Activated T-helper 17 cell treated with anti-CD3 and anti-CD28 coated beads, Interleukin-2, amount 50 U/mL, for 72 hours (primary cell): ENCODE data around the gene IMMP2L. TPM values are rescaled to one million over a fixed set of nuclear protein-coding genes. Genes with fewer than 3 reads are reported as not detected.

ENCODE experiments used
- ATAC-seq: fragments of 150-1000 bp; cut with Tn5 transposase; replicated peaks from 2 replicates; pipeline ENCODE4 v1.10.0; 2021; ENCODE audit warnings: mild to moderate bottlenecking, moderate library complexity
- H3K27ac Mint-ChIP-seq: one replicate; pipeline ENCODE4 v1.8.0; 2022; ENCODE audit warnings: mixed read lengths
- H3K27me3 Mint-ChIP-seq: one replicate; pipeline ENCODE4 v1.8.0; 2022; ENCODE audit warnings: mixed read lengths
- H3K36me3 Mint-ChIP-seq: one replicate; pipeline ENCODE4 v1.8.0; 2022; ENCODE audit warnings: low read depth, mild to moderate bottlenecking, mixed read lengths
- H3K4me1 Mint-ChIP-seq: one replicate; pipeline ENCODE4 v1.8.0; 2022; ENCODE audit warnings: mixed read lengths
- H3K4me3 Mint-ChIP-seq: one replicate; pipeline ENCODE4 v1.8.0; 2022; ENCODE audit warnings: mild to moderate bottlenecking, mixed read lengths
- H3K9me3 Mint-ChIP-seq: one replicate; pipeline ENCODE4 v1.8.0; 2022; ENCODE audit warnings: mixed read lengths
- total RNA-seq, 2 donors: library from RNA; stranded (reverse); gene quantifications; one replicate each; pipeline ENCODE4 v1.2.3, GENCODE V29; 2022

IMMP2L gene
- total RNA-seq, 2 donors from 2014 or later = 9.5 to 27.6 TPM

DNA sequence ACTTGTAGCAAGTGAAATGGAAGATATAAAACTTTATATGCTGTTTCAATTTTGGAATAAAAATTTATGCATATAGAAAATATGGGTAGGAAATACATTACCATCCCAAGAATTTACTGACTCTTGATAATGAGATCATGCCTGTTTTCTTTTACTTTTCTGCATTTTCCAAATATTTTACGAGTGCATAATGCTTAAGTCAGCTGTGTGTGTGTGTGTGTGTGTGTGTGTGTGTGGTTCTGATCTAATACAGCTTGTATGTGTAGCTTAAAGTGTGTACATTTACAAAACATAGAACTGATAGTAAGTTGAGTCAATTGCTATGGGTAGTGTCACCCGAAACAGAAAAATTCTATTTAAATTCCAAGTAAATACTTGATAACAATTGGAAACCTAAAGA, 787.2 kb downstream of the IMMP2L start:
- no peak overlapping the region for H3K4me3 Mint-ChIP-seq
- ATAC-seq = no peak
- peaks cover 6% of the 10 kb centered on the region for H3K9me3 Mint-ChIP-seq
- no peaks in the 10 kb centered on the region for H3K27me3 Mint-ChIP-seq
- H3K4me1 Mint-ChIP-seq = peaks cover 5% of the 10 kb centered on the region
- no peaks in the 10 kb centered on the region for H3K36me3 Mint-ChIP-seq
- no peak overlapping the region for H3K27ac Mint-ChIP-seq

- Mint-ChIP-seq H3K9me3 (peaks cover 6% of the 10 kb centered on the region), H3K4me3 (no peak overlapping the region), H3K27ac (no peak overlapping the region), H3K27me3 (no peaks in the 10 kb centered on the region), H3K4me1 (peaks cover 5% of the 10 kb centered on the region), H3K36me3 (no peaks in the 10 kb centered on the region)
- ATAC-seq = no peak
Observed at GRCh38 chr7:110774071-110774470, 788.2 kb downstream of the IMMP2L start.

GRCh38 chr7:110772615-110773014, 789.7 kb downstream of the IMMP2L start:
- peaks cover 5% of the 10 kb centered on the region for H3K4me1 Mint-ChIP-seq

GRCh38 chr7:110771717-110772116, 790.6 kb downstream of the IMMP2L start:
- Mint-ChIP-seq H3K4me1 (peaks cover 5% of the 10 kb centered on the region), H3K36me3 (no peaks in the 10 kb centered on the region), H3K27me3 (no peaks in the 10 kb centered on the region), H3K27ac (no peak overlapping the region), H3K9me3 (peaks cover 6% of the 10 kb centered on the region), H3K4me3 (no peak overlapping the region)
- peak; percentile 43 for ATAC-seq

More at GRCh38 chr7:110772615-110773014, 789.7 kb downstream of the IMMP2L start:
- ATAC-seq = no peak
- peaks cover 6% of the 10 kb centered on the region for H3K9me3 Mint-ChIP-seq
- H3K27me3 Mint-ChIP-seq = no peaks in the 10 kb centered on the region
- H3K4me3 Mint-ChIP-seq = no peak overlapping the region
- H3K27ac Mint-ChIP-seq = no peak overlapping the region
- no peaks in the 10 kb centered on the region for H3K36me3 Mint-ChIP-seq

DNA sequence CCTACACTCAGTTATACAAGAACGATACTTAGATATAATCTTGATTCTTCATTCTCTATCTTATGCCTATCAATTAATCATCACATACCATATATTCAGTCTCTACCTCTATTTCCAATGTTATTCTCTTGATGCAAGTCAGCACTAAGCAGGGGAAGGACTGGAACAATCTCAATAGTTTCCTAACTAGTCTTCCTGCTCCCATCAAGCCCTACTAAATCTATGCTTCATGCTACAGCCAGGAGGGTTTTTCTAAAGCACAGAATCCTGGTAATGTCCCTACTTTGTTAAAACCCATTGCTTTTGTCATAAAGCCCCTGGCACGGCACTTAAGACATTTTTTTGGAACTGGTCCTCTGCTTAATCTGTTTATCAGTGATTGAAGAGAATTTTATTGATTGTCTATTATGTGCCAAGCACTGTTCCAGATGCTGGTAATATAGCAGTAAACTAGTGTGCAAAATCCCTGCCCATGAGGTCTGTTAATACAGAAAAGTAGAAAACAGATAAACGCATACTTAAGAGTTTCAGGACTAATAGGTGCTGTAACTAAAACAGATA, 794.7 kb downstream of the IMMP2L start:
- H3K4me3 Mint-ChIP-seq = no peak overlapping the region
- H3K27ac Mint-ChIP-seq = no peak overlapping the region
- ATAC-seq = no peak
- peaks cover 6% of the 10 kb centered on the region for H3K9me3 Mint-ChIP-seq
- H3K27me3 Mint-ChIP-seq = no peaks in the 10 kb centered on the region
- peaks cover 5% of the 10 kb centered on the region for H3K4me1 Mint-ChIP-seq
- no peaks in the 10 kb centered on the region for H3K36me3 Mint-ChIP-seq

- Mint-ChIP-seq H3K4me3 (no peak overlapping the region), H3K36me3 (no peaks in the 10 kb centered on the region), H3K27ac (no peak overlapping the region), H3K27me3 (no peaks in the 10 kb centered on the region), H3K9me3 (peaks cover 6% of the 10 kb centered on the region), H3K4me1 (peaks cover 5% of the 10 kb centered on the region)
- no peak for ATAC-seq
Observed at GRCh38 chr7:110766864-110767263, 795.4 kb downstream of the IMMP2L start.

- H3K4me3 Mint-ChIP-seq = no peak overlapping the region
- no peaks in the 10 kb centered on the region for H3K36me3 Mint-ChIP-seq
- no peaks in the 10 kb centered on the region for H3K4me1 Mint-ChIP-seq
- no peak overlapping the region for H3K27ac Mint-ChIP-seq
- H3K27me3 Mint-ChIP-seq = no peaks in the 10 kb centered on the region
- no peak for ATAC-seq
- H3K9me3 Mint-ChIP-seq = no peaks in the 10 kb centered on the region
Observed at GRCh38 chr7:110764852-110765251, 797.4 kb downstream of the IMMP2L start.

DNA sequence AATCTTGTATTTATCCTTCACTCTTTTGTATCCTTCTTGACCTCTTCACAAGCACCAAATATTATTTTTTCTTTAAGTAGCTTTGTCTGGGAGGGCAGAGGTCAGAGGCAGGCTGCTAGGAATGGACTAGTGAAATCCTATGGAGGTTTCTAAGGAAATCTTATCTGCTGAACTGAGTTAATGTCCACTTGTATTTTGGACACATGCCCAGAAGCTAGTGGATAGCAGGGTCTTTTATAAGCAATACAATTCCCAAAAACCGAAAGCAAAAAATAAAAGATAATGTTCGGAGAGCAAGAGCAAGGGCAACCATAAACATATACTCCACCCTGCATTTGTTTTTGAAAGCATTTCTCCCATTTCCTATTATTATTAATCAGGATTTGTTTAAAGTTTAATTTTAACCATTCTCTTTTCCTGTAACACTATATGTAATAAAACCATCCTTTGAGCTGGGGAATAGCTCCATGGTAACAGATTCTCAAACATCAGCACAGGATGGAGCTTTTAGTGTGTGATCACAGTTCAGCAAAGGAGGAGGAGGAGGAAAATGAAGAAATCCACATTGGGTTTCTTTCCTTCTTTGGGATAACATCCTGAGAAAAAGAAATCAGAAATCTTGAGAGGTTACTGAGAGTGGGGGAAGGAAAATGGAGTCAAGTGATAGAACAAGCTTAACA, 799.6 kb downstream of the IMMP2L start:
- Mint-ChIP-seq H3K27me3 (no peaks in the 10 kb centered on the region), H3K9me3 (no peaks in the 10 kb centered on the region), H3K4me1 (no peaks in the 10 kb centered on the region), H3K27ac (no peak overlapping the region), H3K4me3 (no peak overlapping the region), H3K36me3 (no peaks in the 10 kb centered on the region)
- ATAC-seq = no peak

GRCh38 chr7:110760341-110760740, 802.0 kb downstream of the IMMP2L start:
- no peaks in the 10 kb centered on the region for H3K9me3 Mint-ChIP-seq
- no peaks in the 10 kb centered on the region for H3K4me1 Mint-ChIP-seq
- no peak overlapping the region for H3K27ac Mint-ChIP-seq
- no peaks in the 10 kb centered on the region for H3K27me3 Mint-ChIP-seq
- no peak for ATAC-seq
- H3K36me3 Mint-ChIP-seq = no peaks in the 10 kb centered on the region
- H3K4me3 Mint-ChIP-seq = no peak overlapping the region

- no peak overlapping the region for H3K27ac Mint-ChIP-seq
- H3K36me3 Mint-ChIP-seq = no peaks in the 10 kb centered on the region
- no peaks in the 10 kb centered on the region for H3K9me3 Mint-ChIP-seq
- H3K4me3 Mint-ChIP-seq = no peak overlapping the region
- no peaks in the 10 kb centered on the region for H3K4me1 Mint-ChIP-seq
- no peak for ATAC-seq
- H3K27me3 Mint-ChIP-seq = no peaks in the 10 kb centered on the region
Observed at GRCh38 chr7:110759069-110759468, 803.2 kb downstream of the IMMP2L start.

- Mint-ChIP-seq H3K27me3 (no peaks in the 10 kb centered on the region), H3K36me3 (no peaks in the 10 kb centered on the region), H3K27ac (no peak overlapping the region), H3K4me1 (no peaks in the 10 kb centered on the region), H3K9me3 (peaks cover 3% of the 10 kb centered on the region), H3K4me3 (no peak overlapping the region)
- no peak for ATAC-seq
Observed at GRCh38 chr7:110754649-110755048, 807.6 kb downstream of the IMMP2L start.

- Mint-ChIP-seq H3K4me1 (no peaks in the 10 kb centered on the region), H3K36me3 (no peaks in the 10 kb centered on the region), H3K27me3 (no peaks in the 10 kb centered on the region), H3K9me3 (peaks cover 12% of the 10 kb centered on the region), H3K27ac (no peak overlapping the region), H3K4me3 (no peak overlapping the region)
- no peak for ATAC-seq
Observed at GRCh38 chr7:110750931-110751605, 811.2 kb downstream of the IMMP2L start.

- no peaks in the 10 kb centered on the region for H3K27me3 Mint-ChIP-seq
Observed at GRCh38 chr7:110733221-110733620, 829.1 kb downstream of the IMMP2L start.

DNA sequence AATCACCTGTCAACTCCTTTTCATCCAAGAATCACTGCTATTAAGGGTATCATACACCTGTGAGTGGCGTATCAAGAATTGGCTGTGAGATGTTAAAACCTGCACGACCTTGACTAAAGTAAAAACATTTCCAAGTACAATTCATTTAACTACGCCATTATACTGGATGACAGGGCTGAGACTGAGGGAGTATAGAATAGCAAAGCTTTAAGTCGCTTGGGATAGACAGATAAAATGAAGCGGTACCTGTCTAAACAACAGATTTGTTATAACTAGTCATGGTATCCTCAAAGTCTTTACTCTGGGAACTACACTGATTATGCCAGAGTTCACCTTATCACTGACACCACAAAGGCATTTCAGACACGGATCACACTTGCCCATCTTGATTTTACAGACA, 837.5 kb downstream of the IMMP2L start:
- H3K27ac Mint-ChIP-seq = no peak overlapping the region
- H3K4me3 Mint-ChIP-seq = no peak overlapping the region
- H3K4me1 Mint-ChIP-seq = no peaks in the 10 kb centered on the region
- no peak for ATAC-seq
- no peaks in the 10 kb centered on the region for H3K36me3 Mint-ChIP-seq
- peaks cover 5% of the 10 kb centered on the region for H3K9me3 Mint-ChIP-seq
- H3K27me3 Mint-ChIP-seq = no peaks in the 10 kb centered on the region

More at GRCh38 chr7:110733221-110733620, 829.1 kb downstream of the IMMP2L start:
- H3K9me3 Mint-ChIP-seq = peaks cover 9% of the 10 kb centered on the region
- no peaks in the 10 kb centered on the region for H3K36me3 Mint-ChIP-seq
- no peak overlapping the region for H3K4me3 Mint-ChIP-seq
- no peaks in the 10 kb centered on the region for H3K4me1 Mint-ChIP-seq
- no peak overlapping the region for H3K27ac Mint-ChIP-seq
- ATAC-seq = no peak

GRCh38 chr7:110721395-110721794, 840.9 kb downstream of the IMMP2L start:
- H3K4me1 Mint-ChIP-seq = no peaks in the 10 kb centered on the region
- no peaks in the 10 kb centered on the region for H3K36me3 Mint-ChIP-seq
- H3K27me3 Mint-ChIP-seq = no peaks in the 10 kb centered on the region
- peaks cover 9% of the 10 kb centered on the region for H3K9me3 Mint-ChIP-seq
- no peak overlapping the region for H3K27ac Mint-ChIP-seq
- H3K4me3 Mint-ChIP-seq = no peak overlapping the region
- ATAC-seq = no peak
